GM10266 (cell line): ENCODE data around the gene SLC6A16.
"Not testable (repeated sequence)": the region's sequence is repeated elsewhere in the genome, so short reads cannot be mapped to it uniquely, and the experiment has no call there.

Source experiments
- DNase-seq: peaks from one replicate; pipeline ENCODE4 v3.0.0; 2012; ENCODE audit errors: extremely low spot score
- CTCF ChIP-seq: IDR thresholded peaks from 2 replicates; pipeline ENCODE4 v1.5.1; 2012; ENCODE audit warnings: mild to moderate bottlenecking, low read depth; ENCODE audit not compliant: control insufficient read depth, insufficient read depth; ENCODE audit errors: missing control alignments

Gene SLC6A16

DNA sequence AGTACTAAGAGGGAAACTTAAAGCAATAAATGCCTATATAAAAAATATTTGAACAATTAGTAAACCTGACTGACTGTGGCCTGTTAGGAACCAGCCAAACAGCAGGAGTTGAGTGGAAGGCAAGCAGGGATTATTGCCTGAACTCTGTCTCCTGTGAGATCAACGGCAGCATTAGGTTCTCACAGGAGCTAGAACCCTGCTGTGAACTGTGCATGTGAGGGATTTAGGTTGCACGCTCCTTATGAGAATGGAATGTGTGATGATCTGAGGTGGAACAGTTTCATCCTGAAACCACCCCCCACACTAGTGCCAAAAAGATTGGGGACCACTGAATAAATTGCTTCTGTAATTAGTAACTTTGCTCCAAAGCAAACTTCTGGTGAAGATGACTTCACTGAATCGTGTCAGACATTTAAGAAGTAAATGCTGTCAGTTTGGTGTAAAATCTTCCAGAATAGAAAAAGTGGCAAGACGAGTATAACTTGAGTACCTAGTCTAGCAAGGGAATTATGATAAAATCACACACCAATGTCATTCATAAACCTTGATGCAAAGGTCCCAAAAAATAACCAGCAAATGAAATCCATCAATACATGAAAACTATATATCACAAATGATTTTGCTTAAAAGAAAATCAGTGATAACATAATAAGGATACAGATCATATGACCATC lies 53.8 kb downstream of the SLC6A16 start:
- TF ChIP-seq CTCF: no peak
- no peak for DNase-seq

GRCh38 chr19:49266409-49266808 lies 58.6 kb downstream of the SLC6A16 start:
- DNase-seq: not testable (repeated sequence)
- peak; percentile 53 for TF ChIP-seq CTCF

DNA sequence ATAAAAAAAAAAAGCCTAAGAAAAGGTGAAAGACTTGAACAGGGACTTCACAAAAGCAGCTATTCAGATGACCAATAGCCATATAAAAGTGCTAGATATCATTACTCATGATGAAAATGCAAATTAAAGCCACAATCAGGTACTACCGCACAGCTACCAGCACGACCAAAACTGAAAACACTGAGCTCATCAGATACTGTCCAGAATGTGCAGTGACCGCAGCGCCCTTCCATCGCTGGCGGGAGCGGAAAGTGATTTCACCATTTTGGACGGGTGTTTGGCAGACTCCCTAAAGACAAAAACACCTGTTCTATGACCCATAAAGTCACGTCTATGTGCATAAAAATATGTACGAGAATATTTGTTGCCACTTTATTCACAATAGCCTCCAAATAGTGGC lies 60.7 kb downstream of the SLC6A16 start:
- TF ChIP-seq CTCF: no peak
- no peak for DNase-seq

DNA sequence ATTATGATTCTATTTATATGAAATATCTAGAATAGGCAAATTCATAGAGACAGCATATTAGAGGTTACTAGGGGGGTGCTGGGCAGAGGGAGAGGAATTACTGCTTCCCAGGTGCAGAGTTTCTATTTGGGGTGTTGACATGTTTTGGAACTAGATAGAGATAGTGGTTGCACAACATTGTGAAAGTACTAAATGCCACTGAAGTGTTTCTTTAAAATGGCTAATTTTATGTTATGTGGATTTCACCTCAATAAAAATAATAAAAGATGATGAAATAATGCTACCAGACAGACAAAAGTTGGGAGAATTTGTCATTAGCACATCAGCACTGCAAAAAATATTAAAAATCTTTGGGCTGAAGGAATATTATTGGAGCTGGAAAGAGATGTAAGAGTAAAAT lies 63.4 kb downstream of the SLC6A16 start:
- no peak for DNase-seq
- no peak for TF ChIP-seq CTCF

- DNase-seq: no peak
- no peak for TF ChIP-seq CTCF
Measured at GRCh38 chr19:49256691-49257090, 68.3 kb downstream of the SLC6A16 start.

DNA sequence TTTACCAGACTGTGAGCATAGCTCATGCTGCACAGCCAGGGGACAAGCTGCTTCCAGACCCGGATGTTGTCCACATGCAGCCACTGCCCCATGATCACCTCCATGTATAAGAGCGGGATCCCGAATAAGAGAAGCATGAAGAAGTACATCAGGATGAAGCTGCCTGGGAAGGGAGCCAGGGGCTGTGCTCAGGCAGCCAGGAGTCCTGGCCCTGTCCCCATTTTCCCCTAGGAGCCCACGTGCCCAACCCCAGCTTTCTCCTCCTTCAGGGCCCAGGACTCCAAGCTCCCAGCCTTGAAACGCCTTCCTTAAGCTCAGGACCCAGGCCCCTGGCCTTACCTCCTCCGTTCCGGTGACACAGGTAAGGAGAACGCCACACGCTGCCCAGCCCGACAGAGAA lies 69.3 kb downstream of the SLC6A16 start:
- no peak for TF ChIP-seq CTCF

GRCh38 chr19:49249933-49250332 lies 75.1 kb downstream of the SLC6A16 start:
- TF ChIP-seq CTCF: no peak
- DNase-seq: no peak

More for the DNA sequence above, 69.3 kb downstream of the SLC6A16 start:
- DNase-seq: no peak
